ENCODE results near the gene FNIP2. TPM values are rescaled to one million over a fixed set of nuclear protein-coding genes. Genes with fewer than 3 reads are reported as not detected.

The FNIP2 gene
- total and polyA plus RNA-seq, 9 of the 15 experiments (the other 6 are each of a cell fraction or from before 2014, with no cell fraction given) = 1.7 to 15.5 (median 8.3) TPM

- TF ChIP-seq VEZF1 (CRISPR knock-in tag; IDR thresholded peaks at IDR 0.05) = no peak
- TF ChIP-seq HMGXB4 (CRISPR knock-in tag; IDR thresholded peaks at IDR 0.05) = no peak
- TF ChIP-seq SNRNP70 (optimal IDR thresholded peaks at IDR 0.05; ENCODE audit: low read depth, low read length) = no peak
- no peak for TF ChIP-seq ZNF253 (CRISPR knock-in tag; conservative IDR thresholded peaks at IDR 0.05)
- no peak for TF ChIP-seq ATF6 (CRISPR knock-in tag; IDR thresholded peaks at IDR 0.05)
- TF ChIP-seq THRB (CRISPR knock-in tag; conservative IDR thresholded peaks at IDR 0.05) = no peak
- TF ChIP-seq PHB (CRISPR knock-in tag; IDR thresholded peaks at IDR 0.05) = no peak
Observed at GRCh38 chr4:158816955-158817354, 48.1 kb downstream of the FNIP2 start (continued).

Measured in K562 (cell line).